Astrocyte (in vitro differentiated cells and primary cell): ENCODE measurements around the gene FIGN.

Experiments used
- EZH2 ChIP-seq: IDR thresholded peaks from 2 replicates; pipeline ENCODE4 v1.6.1; 2012; ENCODE audit warnings: mild to moderate bottlenecking, low read length, inconsistent platforms; ENCODE audit not compliant: insufficient read depth
- TF ChIP-seq, protein P1 (sequence below): IDR thresholded peaks from 2 replicates; pipeline ENCODE4 v1.5.1; 2011; ENCODE audit warnings: low read depth, mild to moderate bottlenecking, inconsistent platforms, low read length, moderate library complexity; ENCODE audit not compliant: insufficient read depth

- TF ChIP-seq, protein P1, sequence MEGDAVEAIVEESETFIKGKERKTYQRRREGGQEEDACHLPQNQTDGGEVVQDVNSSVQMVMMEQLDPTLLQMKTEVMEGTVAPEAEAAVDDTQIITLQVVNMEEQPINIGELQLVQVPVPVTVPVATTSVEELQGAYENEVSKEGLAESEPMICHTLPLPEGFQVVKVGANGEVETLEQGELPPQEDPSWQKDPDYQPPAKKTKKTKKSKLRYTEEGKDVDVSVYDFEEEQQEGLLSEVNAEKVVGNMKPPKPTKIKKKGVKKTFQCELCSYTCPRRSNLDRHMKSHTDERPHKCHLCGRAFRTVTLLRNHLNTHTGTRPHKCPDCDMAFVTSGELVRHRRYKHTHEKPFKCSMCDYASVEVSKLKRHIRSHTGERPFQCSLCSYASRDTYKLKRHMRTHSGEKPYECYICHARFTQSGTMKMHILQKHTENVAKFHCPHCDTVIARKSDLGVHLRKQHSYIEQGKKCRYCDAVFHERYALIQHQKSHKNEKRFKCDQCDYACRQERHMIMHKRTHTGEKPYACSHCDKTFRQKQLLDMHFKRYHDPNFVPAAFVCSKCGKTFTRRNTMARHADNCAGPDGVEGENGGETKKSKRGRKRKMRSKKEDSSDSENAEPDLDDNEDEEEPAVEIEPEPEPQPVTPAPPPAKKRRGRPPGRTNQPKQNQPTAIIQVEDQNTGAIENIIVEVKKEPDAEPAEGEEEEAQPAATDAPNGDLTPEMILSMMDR: no peak
- TF ChIP-seq EZH2: no peak
Observed at GRCh38 chr2:163592954-163593622, 142.7 kb downstream of the FIGN start.
